NT2/D1 (cell line): ENCODE data around the gene PHYHIPL.

Experiments used
- SUZ12 ChIP-seq: IDR thresholded peaks from 2 replicates; pipeline ENCODE4 v1.6.1; 2011; ENCODE audit not compliant: insufficient read length, insufficient read depth; ENCODE audit errors: extremely low read depth
- YY1 ChIP-seq: IDR thresholded peaks from 2 replicates; pipeline ENCODE4 v1.6.1; 2011; ENCODE audit not compliant: insufficient read length, insufficient read depth
- ZNF274 ChIP-seq: IDR thresholded peaks from 2 replicates; pipeline ENCODE4 v1.6.1; 2011; ENCODE audit warnings: mild to moderate bottlenecking, low read depth, low read length

GRCh38 chr10:59266321-59266720 is 89.9 kb downstream of the PHYHIPL start:
- TF ChIP-seq YY1 = no peak
- no peak for TF ChIP-seq ZNF274
- TF ChIP-seq SUZ12 = no peak
